Brain microvascular endothelial cell (primary cell): ENCODE data around the gene SHOX.

Experiments used
- DNase-seq: peaks from one replicate; pipeline ENCODE4 v3.0.0-alpha.2; 2020
- H3K27ac ChIP-seq: fragments of 250-450 bp; sonication (Bioruptor Pico); 2 replicates; pipeline ENCODE4 v1.5.1; 2020; ENCODE audit warnings: mild to moderate bottlenecking, moderate library complexity
- H3K27me3 ChIP-seq: fragments of 250-450 bp; sonication (Bioruptor Pico); replicated peaks from 2 replicates; pipeline ENCODE4 v1.5.1; 2020; ENCODE audit warnings: mild to moderate bottlenecking
- H3K36me3 ChIP-seq: fragments of 250-450 bp; sonication (Bioruptor Pico); replicated peaks from 2 replicates; pipeline ENCODE4 v1.5.1; 2020; ENCODE audit warnings: mild to moderate bottlenecking
- H3K4me3 ChIP-seq: 2 replicates; pipeline ENCODE4 v1.5.1; 2011; ENCODE audit warnings: low read depth, mild to moderate bottlenecking, control low read depth, low read length, moderate library complexity
- CTCF ChIP-seq: IDR thresholded peaks from 2 replicates; pipeline ENCODE4 v1.5.1; 2011; ENCODE audit warnings: low read depth, mild to moderate bottlenecking, moderate library complexity, low read length, control low read depth, inconsistent platforms; ENCODE audit errors: missing control alignments
- in situ Hi-C: cut with HindIII; loops from 2 replicates; pipeline ENCODE4 v1.10.0; 2017; ENCODE audit warnings: low sequenced_read_pairs, low pct_ligation_motif_present

Gene SHOX

GRCh38 chrX:652341-652741 lies 21.8 kb downstream of the SHOX start:
- in situ Hi-C loops: no loop called here
- no peak for TF ChIP-seq CTCF
- Histone ChIP-seq H3K4me3 (no peak overlapping the region), H3K36me3 (no peaks in the 10 kb centered on the region), H3K27ac (no peak overlapping the region), H3K27me3 (no peaks in the 10 kb centered on the region)
- no peak for DNase-seq

GRCh38 chrX:653306-653705 lies 22.7 kb downstream of the SHOX start:
- Histone ChIP-seq H3K27me3 (no peaks in the 10 kb centered on the region), H3K27ac (no peak overlapping the region), H3K4me3 (no peak overlapping the region), H3K36me3 (no peaks in the 10 kb centered on the region)
- no peak for DNase-seq
- in situ Hi-C loops: no loop called here
- no peak for TF ChIP-seq CTCF

GRCh38 chrX:661154-661553 lies 30.6 kb downstream of the SHOX start:
- H3K36me3 ChIP-seq: no peaks in the 10 kb centered on the region
- H3K27ac ChIP-seq: no peak overlapping the region
- TF ChIP-seq CTCF: no peak
- no peak overlapping the region for H3K4me3 ChIP-seq
- no peaks in the 10 kb centered on the region for H3K27me3 ChIP-seq
- in situ Hi-C loops: no loop called here
- DNase-seq: no peak

GRCh38 chrX:662126-662525 lies 31.5 kb downstream of the SHOX start:
- Histone ChIP-seq H3K36me3 (no peaks in the 10 kb centered on the region), H3K27ac (no peak overlapping the region), H3K4me3 (no peak overlapping the region), H3K27me3 (no peaks in the 10 kb centered on the region)
- no peak for TF ChIP-seq CTCF
- in situ Hi-C loops: no loop called here
- DNase-seq: no peak

GRCh38 chrX:663841-664240 lies 33.2 kb downstream of the SHOX start:
- in situ Hi-C loops: no loop called here
- H3K27me3 ChIP-seq: no peaks in the 10 kb centered on the region
- no peak for DNase-seq
- TF ChIP-seq CTCF: no peak
- no peak overlapping the region for H3K4me3 ChIP-seq
- H3K36me3 ChIP-seq: no peaks in the 10 kb centered on the region
- no peak overlapping the region for H3K27ac ChIP-seq

GRCh38 chrX:666762-667720 lies 36.5 kb downstream of the SHOX start:
- H3K27me3 ChIP-seq: no peaks in the 10 kb centered on the region
- no peak for DNase-seq
- no peaks in the 10 kb centered on the region for H3K36me3 ChIP-seq
- no peak for TF ChIP-seq CTCF
- H3K27ac ChIP-seq: no peak overlapping the region
- no peak overlapping the region for H3K4me3 ChIP-seq
- in situ Hi-C loops: no loop called here
